ENCODE data around the gene TUT4.

TUT4 gene

GRCh38 chr1:52533713-52534112 is 19.2 kb downstream of the TUT4 start:
- DNase-seq (ENCODE audit: low spot score) = no peak

- DNase-seq (ENCODE audit: low spot score) = no peak
Observed at GRCh38 chr1:52532731-52533327, 20.1 kb downstream of the TUT4 start.

- no peak for DNase-seq (ENCODE audit: low spot score)
Observed at GRCh38 chr1:52532247-52532646, 20.6 kb downstream of the TUT4 start.

GRCh38 chr1:52531249-52531872 is 21.5 kb downstream of the TUT4 start:
- no peak for DNase-seq (ENCODE audit: low spot score)

GRCh38 chr1:52530563-52531144 is 22.2 kb downstream of the TUT4 start:
- DNase-seq (ENCODE audit: low spot score) = no peak

GRCh38 chr1:52523376-52523775 is 29.5 kb downstream of the TUT4 start:
- no peak for DNase-seq (ENCODE audit: low spot score)

GRCh38 chr1:52520148-52520547 is 32.7 kb downstream of the TUT4 start:
- DNase-seq (ENCODE audit: low spot score) = peak; percentile 41

GRCh38 chr1:52518962-52519361 is 33.9 kb downstream of the TUT4 start:
- DNase-seq (ENCODE audit: low spot score) = no peak

GRCh38 chr1:52511851-52512615 is 40.9 kb downstream of the TUT4 start:
- no peak for DNase-seq (ENCODE audit: low spot score)

GRCh38 chr1:52511439-52511838 is 41.5 kb downstream of the TUT4 start:
- DNase-seq (ENCODE audit: low spot score) = no peak

- no peak for DNase-seq (ENCODE audit: low spot score)
Observed at GRCh38 chr1:52506920-52507546, 45.9 kb downstream of the TUT4 start.

- no peak for DNase-seq (ENCODE audit: low spot score)
Observed at GRCh38 chr1:52506349-52506748, 46.5 kb downstream of the TUT4 start.

- no peak for DNase-seq (ENCODE audit: low spot score)
Observed at GRCh38 chr1:52504720-52505119, 48.2 kb downstream of the TUT4 start.

GRCh38 chr1:52503706-52504105 is 49.2 kb downstream of the TUT4 start:
- DNase-seq (ENCODE audit: low spot score) = peak; percentile 9

- DNase-seq (ENCODE audit: low spot score) = no peak
Observed at GRCh38 chr1:52502789-52503188, 50.1 kb downstream of the TUT4 start.

GRCh38 chr1:52487632-52488031 is 65.3 kb downstream of the TUT4 start:
- no peak for DNase-seq (ENCODE audit: low spot score)

- DNase-seq (ENCODE audit: low spot score) = no peak
Observed at GRCh38 chr1:52482326-52483004, 70.4 kb downstream of the TUT4 start.

GRCh38 chr1:52479076-52479475 is 73.8 kb downstream of the TUT4 start:
- DNase-seq (ENCODE audit: low spot score) = no peak

GRCh38 chr1:52477876-52478275 is 75.0 kb downstream of the TUT4 start:
- no peak for DNase-seq (ENCODE audit: low spot score)

- DNase-seq (ENCODE audit: low spot score) = no peak
Observed at GRCh38 chr1:52476943-52477342, 75.9 kb downstream of the TUT4 start.

GRCh38 chr1:52474807-52475206 is 78.1 kb downstream of the TUT4 start:
- DNase-seq (ENCODE audit: low spot score) = no peak

GRCh38 chr1:52473039-52473438 is 79.9 kb downstream of the TUT4 start:
- no peak for DNase-seq (ENCODE audit: low spot score)
